PFSK-1 (cell line): ENCODE measurements around the gene ASIC5.

Experiments used
- FOXP2 ChIP-seq: optimal IDR thresholded peaks from 2 replicates; pipeline ENCODE3; 2011; ENCODE audit warnings: borderline replicate concordance, control low read depth, inconsistent platforms; ENCODE audit not compliant: insufficient read depth; ENCODE audit errors: extremely low read length, extremely low read depth
- POLR2AphosphoS5 ChIP-seq: IDR thresholded peaks from 2 replicates; pipeline ENCODE4 v1.6.1; 2012; ENCODE audit warnings: low read depth, mild to moderate bottlenecking, control low read depth, low read length, moderate library complexity
- REST ChIP-seq, 2 experiments: IDR thresholded peaks; 2 replicates each; pipeline versions ENCODE4 v1.6.1 to v1.8.0; 2011 to 2012; ENCODE audit warnings: low read depth in 2 of 2, low read length in 2 of 2, control low read depth in 1 of 2, inconsistent platforms in 1 of 2, mild to moderate bottlenecking in 1 of 2, moderate library complexity in 1 of 2; ENCODE audit not compliant: insufficient read depth in 1 of 2
- SIN3A ChIP-seq: IDR thresholded peaks from 2 replicates; pipeline ENCODE4 v1.6.1; 2012; ENCODE audit warnings: mild to moderate bottlenecking, low read length, moderate library complexity, borderline replicate concordance; ENCODE audit not compliant: insufficient read depth
- TAF1 ChIP-seq: IDR thresholded peaks from 2 replicates; pipeline ENCODE4 v1.6.1; 2012; ENCODE audit warnings: low read length, control low read depth, borderline replicate concordance; ENCODE audit not compliant: insufficient read depth

ASIC5 gene

GRCh38 chr4:155811083-155811482, 55.0 kb downstream of the ASIC5 start:
- no peak for TF ChIP-seq FOXP2
- no peak for TF ChIP-seq SIN3A
- no peak for TF ChIP-seq REST (IDR thresholded peaks at IDR 0.05; ENCODE audit: insufficient read depth in 1 of 2, low read depth in 2 of 2, low read length in 2 of 2)
- TF ChIP-seq TAF1 = no peak
- no peak for TF ChIP-seq POLR2AphosphoS5

- TF ChIP-seq POLR2AphosphoS5 (no peak), SIN3A (no peak), REST (IDR thresholded peaks at IDR 0.05; ENCODE audit: insufficient read depth in 1 of 2, low read depth in 2 of 2, low read length in 2 of 2) (no peak), TAF1 (no peak), FOXP2 (no peak)
These were observed 56.2 kb downstream of the ASIC5 start for GRCh38 chr4:155809835-155810234.

- TF ChIP-seq FOXP2 (no peak), REST (IDR thresholded peaks at IDR 0.05; ENCODE audit: insufficient read depth in 1 of 2, low read depth in 2 of 2, low read length in 2 of 2) (no peak), SIN3A (no peak), TAF1 (no peak), POLR2AphosphoS5 (no peak)
These were observed 59.1 kb downstream of the ASIC5 start for GRCh38 chr4:155807021-155807420.

GRCh38 chr4:155805016-155805415, 61.1 kb downstream of the ASIC5 start:
- TF ChIP-seq FOXP2 (no peak), REST (IDR thresholded peaks at IDR 0.05; ENCODE audit: insufficient read depth in 1 of 2, low read depth in 2 of 2, low read length in 2 of 2) (no peak), TAF1 (no peak), SIN3A (no peak), POLR2AphosphoS5 (no peak)
